Subcutaneous abdominal adipose tissue (tissue), 5 donors: ENCODE data around the gene PTX3.
A peak's percentile ranks its signal among the peaks of the same experiment; 100 is the strongest.

Experiments
- H3K27ac ChIP-seq: one replicate; pipeline ENCODE4 v1.7.0; 2013; ENCODE audit warnings: low read depth, mild to moderate bottlenecking, inconsistent platforms, low read length, moderate library complexity
- H3K27me3 ChIP-seq, 5 donors: one replicate each; pipeline ENCODE4 v1.7.0; 2013; ENCODE audit warnings: low read length in 5 of 5, inconsistent platforms in 1 of 5; ENCODE audit not compliant: control insufficient read depth in 5 of 5, insufficient read depth in 4 of 5
- H3K36me3 ChIP-seq, 5 donors: one replicate each; pipeline ENCODE4 v1.7.0; 2013; ENCODE audit warnings: low read length in 5 of 5; ENCODE audit not compliant: control insufficient read depth in 5 of 5, insufficient read depth in 5 of 5
- H3K4me1 ChIP-seq, 5 donors: one replicate each; pipeline ENCODE4 v1.7.0; 2013; ENCODE audit warnings: low read length in 5 of 5, mild to moderate bottlenecking in 3 of 5, moderate library complexity in 1 of 5; ENCODE audit not compliant: control insufficient read depth in 5 of 5, insufficient read depth in 5 of 5
- H3K4me3 ChIP-seq, 5 donors: one replicate each; pipeline ENCODE4 v1.7.0; 2013; ENCODE audit warnings: low read length in 5 of 5, low read depth in 1 of 5
- H3K9ac ChIP-seq, 5 donors: one replicate each; pipeline ENCODE4 v1.7.0; 2013; ENCODE audit warnings: low read length in 5 of 5, mild to moderate bottlenecking in 4 of 5, moderate library complexity in 3 of 5
- H3K9me3 ChIP-seq, 5 donors: one replicate each; pipeline ENCODE4 v1.7.0; 2013; ENCODE audit warnings: low read length in 5 of 5; ENCODE audit not compliant: control insufficient read depth in 5 of 5
- donor health status: healthy.
- donor health status: healthy.
- donor health status: healthy.
- donor health status: healthy.
- donor health status: healthy.

The PTX3 gene

GRCh38 chr3:157445857-157446256 lies 9.2 kb downstream of the PTX3 start:
- H3K4me3 ChIP-seq, result no peak overlapping the region
- H3K4me1 ChIP-seq, result peaks cover 0 to 7% (median 0%) of the 10 kb centered on the region in 5 donors
- no peak overlapping the region for H3K9ac ChIP-seq
- no peaks in the 10 kb centered on the region for H3K9me3 ChIP-seq
- no peaks in the 10 kb centered on the region for H3K27me3 ChIP-seq
- no peaks in the 10 kb centered on the region for H3K36me3 ChIP-seq
- no peak overlapping the region for H3K27ac ChIP-seq

- H3K9me3 ChIP-seq, result no peaks in the 10 kb centered on the region
- H3K4me1 ChIP-seq, result peaks cover 0 to 7% (median 0%) of the 10 kb centered on the region in 5 donors
- no peak overlapping the region for H3K27ac ChIP-seq
- H3K27me3 ChIP-seq, result no peaks in the 10 kb centered on the region
- no peak overlapping the region for H3K9ac ChIP-seq
- no peak overlapping the region for H3K4me3 ChIP-seq
- no peaks in the 10 kb centered on the region for H3K36me3 ChIP-seq
Observed at GRCh38 chr3:157447026-157447694, 10.5 kb downstream of the PTX3 start.

DNA sequence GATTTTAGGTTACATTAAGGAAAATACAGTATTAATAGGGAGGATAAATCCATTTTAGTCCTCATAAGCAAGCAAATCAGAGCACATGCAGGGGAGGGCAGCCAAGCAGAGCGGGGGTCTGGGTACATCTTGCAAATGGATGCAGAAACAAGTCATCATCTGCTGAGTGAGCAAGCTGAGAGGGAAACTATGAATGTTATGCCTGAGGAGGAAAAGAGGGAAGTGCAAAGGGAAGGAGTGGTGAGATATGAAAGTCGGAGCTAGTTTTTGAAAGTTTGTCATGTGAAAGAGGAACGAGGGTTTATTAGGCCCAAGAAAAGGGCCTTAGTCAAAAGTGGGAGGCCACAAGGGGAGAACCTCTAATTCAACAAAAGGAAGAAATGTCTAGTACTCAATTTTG lies 15.4 kb downstream of the PTX3 start:
- H3K9me3 ChIP-seq, result no peaks in the 10 kb centered on the region
- no peaks in the 10 kb centered on the region for H3K4me1 ChIP-seq
- no peaks in the 10 kb centered on the region for H3K27me3 ChIP-seq
- H3K36me3 ChIP-seq, result no peaks in the 10 kb centered on the region
- no peak overlapping the region for H3K9ac ChIP-seq
- H3K27ac ChIP-seq, result no peak overlapping the region
- H3K4me3 ChIP-seq, result no peak overlapping the region

GRCh38 chr3:157453824-157454223 lies 17.2 kb downstream of the PTX3 start:
- H3K36me3 ChIP-seq, result no peaks in the 10 kb centered on the region
- H3K9me3 ChIP-seq, result no peaks in the 10 kb centered on the region
- no peak overlapping the region for H3K4me3 ChIP-seq
- H3K27ac ChIP-seq, result no peak overlapping the region
- H3K9ac ChIP-seq, result no peak overlapping the region
- no peaks in the 10 kb centered on the region for H3K27me3 ChIP-seq
- H3K4me1 ChIP-seq, result no peaks in the 10 kb centered on the region

DNA sequence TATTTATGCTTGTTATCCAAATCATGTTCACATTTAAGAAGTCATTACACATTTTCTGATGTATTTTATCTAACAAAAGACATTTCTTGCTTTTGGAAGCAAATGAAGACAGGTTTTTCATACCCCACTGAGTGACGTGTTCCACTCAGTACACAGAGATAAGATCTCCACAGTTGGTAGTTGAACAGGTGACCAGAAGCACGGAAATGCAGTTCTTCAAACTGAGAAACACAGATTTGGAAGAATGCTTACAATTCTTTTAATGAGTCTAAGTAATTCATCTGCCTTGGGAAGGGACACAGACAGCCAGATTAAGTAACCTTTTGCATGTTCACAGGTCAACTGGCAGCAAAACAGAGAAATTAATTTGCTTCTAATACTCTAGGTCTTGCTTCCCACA lies 23.1 kb downstream of the PTX3 start:
- H3K27me3 ChIP-seq, result no peaks in the 10 kb centered on the region
- peaks cover 0 to 11% (median 2%) of the 10 kb centered on the region in 5 donors for H3K4me1 ChIP-seq
- H3K27ac ChIP-seq, result no peak overlapping the region
- no peak overlapping the region for H3K9ac ChIP-seq
- H3K36me3 ChIP-seq, result no peaks in the 10 kb centered on the region
- H3K4me3 ChIP-seq, result peak overlapping the region in 1 of 5 donors; percentile 12
- no peaks in the 10 kb centered on the region for H3K9me3 ChIP-seq

- H3K9me3 ChIP-seq, result no peaks in the 10 kb centered on the region
- H3K36me3 ChIP-seq, result no peaks in the 10 kb centered on the region
- no peak overlapping the region for H3K27ac ChIP-seq
- peaks cover 0 to 11% (median 2%) of the 10 kb centered on the region in 5 donors for H3K4me1 ChIP-seq
- H3K4me3 ChIP-seq, result no peak overlapping the region
- no peak overlapping the region for H3K9ac ChIP-seq
- H3K27me3 ChIP-seq, result no peaks in the 10 kb centered on the region
Observed at GRCh38 chr3:157460253-157460652, 23.6 kb downstream of the PTX3 start.

- H3K4me1 ChIP-seq, result peaks cover 0 to 11% (median 2%) of the 10 kb centered on the region in 5 donors
Observed at GRCh38 chr3:157463816-157464215, 27.2 kb downstream of the PTX3 start.

GRCh38 chr3:157464321-157464720 lies 27.7 kb downstream of the PTX3 start:
- Histone ChIP-seq H3K27ac (no peak overlapping the region), H3K27me3 (no peaks in the 10 kb centered on the region), H3K9ac (no peak overlapping the region), H3K36me3 (no peaks in the 10 kb centered on the region), H3K9me3 (no peaks in the 10 kb centered on the region), H3K4me1 (peaks cover 0 to 14% (median 2%) of the 10 kb centered on the region in 5 donors), H3K4me3 (no peak overlapping the region)

More at GRCh38 chr3:157463816-157464215, 27.2 kb downstream of the PTX3 start:
- H3K4me3 ChIP-seq, result no peak overlapping the region
- H3K9me3 ChIP-seq, result no peaks in the 10 kb centered on the region
- H3K27me3 ChIP-seq, result no peaks in the 10 kb centered on the region
- H3K9ac ChIP-seq, result no peak overlapping the region
- H3K27ac ChIP-seq, result no peak overlapping the region
- H3K36me3 ChIP-seq, result no peaks in the 10 kb centered on the region

DNA sequence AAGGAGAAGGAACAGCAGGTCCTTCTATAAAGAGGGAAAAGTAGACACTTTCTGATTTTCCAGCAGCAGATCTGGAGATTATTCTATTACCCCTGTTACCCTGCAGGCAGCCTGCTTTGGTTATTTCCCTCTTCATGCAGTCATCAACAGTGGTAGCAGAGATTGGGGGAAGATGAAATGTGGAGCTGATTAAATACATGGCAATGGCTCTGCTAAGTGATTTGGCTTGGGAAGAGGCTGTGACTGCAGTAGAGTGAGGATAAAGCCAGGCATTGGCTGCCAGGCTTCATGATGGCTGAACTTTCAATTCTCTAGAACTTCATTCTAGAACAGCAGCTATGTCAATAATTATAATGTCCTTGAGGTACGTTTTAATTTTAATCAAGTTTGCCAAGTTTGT lies 29.1 kb downstream of the PTX3 start:
- Histone ChIP-seq H3K4me1 (peaks cover 0 to 12% (median 3%) of the 10 kb centered on the region in 5 donors), H3K36me3 (no peaks in the 10 kb centered on the region), H3K9ac (no peak overlapping the region), H3K27ac (no peak overlapping the region), H3K9me3 (no peaks in the 10 kb centered on the region), H3K27me3 (no peaks in the 10 kb centered on the region), H3K4me3 (no peak overlapping the region)

DNA sequence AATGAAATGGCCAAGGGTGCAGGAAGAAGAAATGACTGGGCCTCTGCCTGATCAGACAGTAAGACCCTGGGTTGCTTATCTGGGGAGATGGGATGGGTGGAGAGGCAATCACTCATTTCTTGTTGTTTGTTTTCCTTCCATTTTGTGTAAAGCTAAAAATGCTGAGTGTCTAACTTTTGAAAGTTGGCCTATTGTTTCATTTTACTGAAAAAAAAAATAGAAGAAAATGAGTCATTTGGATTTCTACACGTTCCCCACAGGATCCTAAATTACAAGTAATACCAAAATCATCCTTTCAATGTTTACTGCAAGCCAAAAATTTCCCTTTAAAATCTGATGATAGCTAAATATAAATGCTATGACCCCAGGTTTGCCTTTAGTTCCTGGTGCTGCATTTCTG lies 30.6 kb downstream of the PTX3 start:
- H3K4me1 ChIP-seq, result peaks cover 0 to 12% (median 3%) of the 10 kb centered on the region in 5 donors
- H3K36me3 ChIP-seq, result no peaks in the 10 kb centered on the region
- H3K4me3 ChIP-seq, result no peak overlapping the region
- H3K27ac ChIP-seq, result no peak overlapping the region
- H3K9me3 ChIP-seq, result no peaks in the 10 kb centered on the region
- no peaks in the 10 kb centered on the region for H3K27me3 ChIP-seq
- no peak overlapping the region for H3K9ac ChIP-seq
